ENCODE measurements around the gene NBPF3.

NBPF3 gene

GRCh38 chr1:21521717-21522060 lies 81.8 kb downstream of the NBPF3 start:
- TF ChIP-seq POU2F2 (IDR thresholded peaks at IDR 0.05; ENCODE audit: low read depth, low read length) (no peak), SPI1 (IDR thresholded peaks at IDR 0.05; ENCODE audit: low read depth, low read length) (no peak), POLR2A (IDR thresholded peaks at IDR 0.05; ENCODE audit: low read depth, low read length) (no peak), TAF1 (IDR thresholded peaks at IDR 0.05; ENCODE audit: low read depth, low read length) (no peak), POLR2AphosphoS5 (IDR thresholded peaks at IDR 0.05; ENCODE audit: low read depth, low read length) (no peak), PAX5 (IDR thresholded peaks at IDR 0.05; ENCODE audit: insufficient read depth, low read length, severe bottlenecking) (no peak)
- FAIRE-seq: no peak
- DNase-seq (ENCODE audit: insufficient read length, low spot score): no peak

- DNase-seq (ENCODE audit: insufficient read length, low spot score) (no peak), FAIRE-seq (no peak)
- no peak for TF ChIP-seq POLR2A (IDR thresholded peaks at IDR 0.05; ENCODE audit: low read depth, low read length)
- no peak for TF ChIP-seq POU2F2 (IDR thresholded peaks at IDR 0.05; ENCODE audit: low read depth, low read length)
These were observed 82.6 kb downstream of the NBPF3 start for GRCh38 chr1:21522525-21523038.

GRCh38 chr1:21523297-21523813 lies 83.4 kb downstream of the NBPF3 start:
- no peak for TF ChIP-seq SPI1 (IDR thresholded peaks at IDR 0.05; ENCODE audit: low read depth, low read length)
- no peak for TF ChIP-seq POU2F2 (IDR thresholded peaks at IDR 0.05; ENCODE audit: low read depth, low read length)
- no peak for TF ChIP-seq POLR2AphosphoS5 (IDR thresholded peaks at IDR 0.05; ENCODE audit: low read depth, low read length)
- no peak for TF ChIP-seq TAF1 (IDR thresholded peaks at IDR 0.05; ENCODE audit: low read depth, low read length)
- no peak for TF ChIP-seq POLR2A (IDR thresholded peaks at IDR 0.05; ENCODE audit: low read depth, low read length)
- no peak for TF ChIP-seq PAX5 (IDR thresholded peaks at IDR 0.05; ENCODE audit: insufficient read depth, low read length, severe bottlenecking)
- no peak for DNase-seq (ENCODE audit: insufficient read length, low spot score)
- no peak for FAIRE-seq

GRCh38 chr1:21524220-21524619 lies 84.3 kb downstream of the NBPF3 start:
- DNase-seq (ENCODE audit: insufficient read length, low spot score): no peak
- TF ChIP-seq POU2F2 (IDR thresholded peaks at IDR 0.05; ENCODE audit: low read depth, low read length) (no peak), SPI1 (IDR thresholded peaks at IDR 0.05; ENCODE audit: low read depth, low read length) (no peak), POLR2AphosphoS5 (IDR thresholded peaks at IDR 0.05; ENCODE audit: low read depth, low read length) (no peak), TAF1 (IDR thresholded peaks at IDR 0.05; ENCODE audit: low read depth, low read length) (no peak), POLR2A (IDR thresholded peaks at IDR 0.05; ENCODE audit: low read depth, low read length) (no peak), PAX5 (IDR thresholded peaks at IDR 0.05; ENCODE audit: insufficient read depth, low read length, severe bottlenecking) (no peak)
- no peak for FAIRE-seq

GRCh38 chr1:21524686-21525339 lies 84.9 kb downstream of the NBPF3 start:
- DNase-seq (ENCODE audit: insufficient read length, low spot score): no peak
- peak; percentile 61; the same call in 1 of the 2 replicates for TF ChIP-seq POU2F2 (IDR thresholded peaks at IDR 0.05; ENCODE audit: low read depth, low read length)
- TF ChIP-seq SPI1 (IDR thresholded peaks at IDR 0.05; ENCODE audit: low read depth, low read length): peak; percentile 25; the same call in 1 of the 2 replicates
- no peak for TF ChIP-seq TAF1 (IDR thresholded peaks at IDR 0.05; ENCODE audit: low read depth, low read length)
- FAIRE-seq: peak; percentile 20

- DNase-seq (ENCODE audit: insufficient read length, low spot score) (no peak), FAIRE-seq (no peak)
- TF ChIP-seq PAX5 (IDR thresholded peaks at IDR 0.05; ENCODE audit: insufficient read depth, low read length, severe bottlenecking): no peak
- no peak for TF ChIP-seq POLR2A (IDR thresholded peaks at IDR 0.05; ENCODE audit: low read depth, low read length)
- TF ChIP-seq POLR2AphosphoS5 (IDR thresholded peaks at IDR 0.05; ENCODE audit: low read depth, low read length): no peak
- no peak for TF ChIP-seq SPI1 (IDR thresholded peaks at IDR 0.05; ENCODE audit: low read depth, low read length)
- TF ChIP-seq POU2F2 (IDR thresholded peaks at IDR 0.05; ENCODE audit: low read depth, low read length): no peak
- no peak for TF ChIP-seq TAF1 (IDR thresholded peaks at IDR 0.05; ENCODE audit: low read depth, low read length)
These were observed 85.4 kb downstream of the NBPF3 start for GRCh38 chr1:21525340-21525717.

- DNase-seq (ENCODE audit: insufficient read length, low spot score) (no peak), FAIRE-seq (no peak)
- no peak for TF ChIP-seq PAX5 (IDR thresholded peaks at IDR 0.05; ENCODE audit: insufficient read depth, low read length, severe bottlenecking)
- no peak for TF ChIP-seq POLR2AphosphoS5 (IDR thresholded peaks at IDR 0.05; ENCODE audit: low read depth, low read length)
- no peak for TF ChIP-seq TAF1 (IDR thresholded peaks at IDR 0.05; ENCODE audit: low read depth, low read length)
- TF ChIP-seq POU2F2 (IDR thresholded peaks at IDR 0.05; ENCODE audit: low read depth, low read length): no peak
- no peak for TF ChIP-seq POLR2A (IDR thresholded peaks at IDR 0.05; ENCODE audit: low read depth, low read length)
- no peak for TF ChIP-seq SPI1 (IDR thresholded peaks at IDR 0.05; ENCODE audit: low read depth, low read length)
These were observed 86.5 kb downstream of the NBPF3 start for GRCh38 chr1:21526441-21526840.

GRCh38 chr1:21530368-21531016 lies 90.6 kb downstream of the NBPF3 start:
- no peak for DNase-seq (ENCODE audit: insufficient read length, low spot score)
- no peak for FAIRE-seq
- no peak for TF ChIP-seq PAX5 (IDR thresholded peaks at IDR 0.05; ENCODE audit: insufficient read depth, low read length, severe bottlenecking)
- no peak for TF ChIP-seq POLR2AphosphoS5 (IDR thresholded peaks at IDR 0.05; ENCODE audit: low read depth, low read length)
- no peak for TF ChIP-seq TAF1 (IDR thresholded peaks at IDR 0.05; ENCODE audit: low read depth, low read length)

GRCh38 chr1:21531241-21531640 lies 91.3 kb downstream of the NBPF3 start:
- no peak for TF ChIP-seq POLR2A (IDR thresholded peaks at IDR 0.05; ENCODE audit: low read depth, low read length)
- TF ChIP-seq POU2F2 (IDR thresholded peaks at IDR 0.05; ENCODE audit: low read depth, low read length): no peak
- no peak for TF ChIP-seq SPI1 (IDR thresholded peaks at IDR 0.05; ENCODE audit: low read depth, low read length)
- TF ChIP-seq TAF1 (IDR thresholded peaks at IDR 0.05; ENCODE audit: low read depth, low read length): no peak
- no peak for TF ChIP-seq PAX5 (IDR thresholded peaks at IDR 0.05; ENCODE audit: insufficient read depth, low read length, severe bottlenecking)
- TF ChIP-seq POLR2AphosphoS5 (IDR thresholded peaks at IDR 0.05; ENCODE audit: low read depth, low read length): no peak
- no peak for DNase-seq (ENCODE audit: insufficient read length, low spot score)
- no peak for FAIRE-seq

- TF ChIP-seq POLR2A (IDR thresholded peaks at IDR 0.05; ENCODE audit: low read depth, low read length): no peak
- DNase-seq (ENCODE audit: insufficient read length, low spot score) (no peak), FAIRE-seq (no peak)
These were observed 92.6 kb downstream of the NBPF3 start for GRCh38 chr1:21532496-21532895.
